ENCODE data around the gene CIB2. TPM values are rescaled to one million over a fixed set of nuclear protein-coding genes. Genes with fewer than 3 reads are reported as not detected.

The CIB2 gene
- total RNA-seq, 1 experiment from 2014 or later, result 17.3 TPM

- TF ChIP-seq CEBPB (IDR thresholded peaks at IDR 0.05; ENCODE audit: low read depth) (no peak), YY1 (IDR thresholded peaks at IDR 0.05; ENCODE audit: extremely low read depth, insufficient replicate concordance, low read depth, low read length) (no peak), ZBTB33 (IDR thresholded peaks at IDR 0.05; ENCODE audit: extremely low read depth, insufficient replicate concordance, low read length) (no peak), ATF3 (IDR thresholded peaks at IDR 0.05) (no peak), ELF1 (IDR thresholded peaks at IDR 0.05; ENCODE audit: borderline replicate concordance, low read depth) (no peak), EZH2phosphoT487 (IDR thresholded peaks at IDR 0.05; ENCODE audit: borderline replicate concordance) (no peak), MAX (IDR thresholded peaks at IDR 0.05) (no peak), JUND (IDR thresholded peaks at IDR 0.05) (no peak), SIN3A (IDR thresholded peaks at IDR 0.05; ENCODE audit: low read depth) (no peak), EZH2 (IDR thresholded peaks at IDR 0.05) (no peak), RAD21 (IDR thresholded peaks at IDR 0.05; ENCODE audit: low read depth) (no peak), POLR2AphosphoS5 (IDR thresholded peaks at IDR 0.05; ENCODE audit: low read depth, low read length) (no peak), CBX3 (IDR thresholded peaks at IDR 0.05; ENCODE audit: low read depth) (no peak)
- Histone ChIP-seq H3K27ac (ENCODE audit: low read depth, low read length) (no peak overlapping the region), H3K79me2 (ENCODE audit: insufficient read depth, low read length) (no peaks in the 10 kb centered on the region), H3K36me3 (ENCODE audit: control insufficient read depth in 1 of 2, insufficient read depth in 2 of 2, low read length in 2 of 2) (no peaks in the 10 kb centered on the region), H3K4me1 (ENCODE audit: control insufficient read depth in 1 of 2, insufficient read depth in 2 of 2, low read length in 2 of 2) (no peaks in the 10 kb centered on the region), H3K9ac (ENCODE audit: low read length) (no peak overlapping the region), H3K9me2 (ENCODE audit: insufficient read depth) (no peaks in the 10 kb centered on the region), H2AFZ (ENCODE audit: low read depth, low read length, poor library complexity, severe bottlenecking) (no peak overlapping the region), H3K4me2 (ENCODE audit: low read length) (no peak overlapping the region), H3K4me3 (replicated peaks in 1 of 2; ENCODE audit: low read depth in 1 of 2, low read length in 2 of 2) (no peak overlapping the region), H4K20me1 (ENCODE audit: insufficient read depth) (no peaks in the 10 kb centered on the region), H3K27me3 (ENCODE audit: insufficient read depth, low read length) (no peaks in the 10 kb centered on the region), H3K9me3 (ENCODE audit: control insufficient read depth in 1 of 2, insufficient read depth in 1 of 2, low read depth in 1 of 2, low read length in 2 of 2) (no peaks in the 10 kb centered on the region)
- BruUV-seq (replicated peaks), result no TSS peak
- ChIA-PET RAD21 (ENCODE audit: low non-redundant PET in 1 of 2, low total read pairs in 2 of 2, uncharacterized antibody in 2 of 2, unreplicated experiment in 2 of 2) (no interaction called here), POLR2A (no interaction called here), CTCF (interaction anchor here (1.4 kb wide), 1 partner anchor 11 kb away, joined by 4 read pairs; no protein-coding TSS in a partner anchor)
- intact Hi-C loops (cut with micrococcal nuclease), result no loop called here
- ATAC-seq, result no peak
- no peak for DNase-seq (ENCODE audit: low read depth, low spot score)
Measured at GRCh38 chr15:78097667-78098066, 33.6 kb downstream of the CIB2 start.

Measured in HCT116 (cell line).